HG03575 (cell line): Measurements from ENCODE around the gene CUX1.

Experiments used
- ATAC-seq: cut with Tn5 transposase; IDR thresholded peaks from one replicate; pipeline ENCODE4 v1.9.1; 2021; ENCODE audit not compliant: unreplicated experiment, insufficient number of reproducible peaks, low FRiP score; ENCODE audit errors: extremely low read depth

Gene CUX1

GRCh38 chr7:101941481-101942383 lies 124.3 kb downstream of the CUX1 start:
- no peak for ATAC-seq

- no peak for ATAC-seq
Measured at GRCh38 chr7:101942603-101943210, 125.3 kb downstream of the CUX1 start.

- no peak for ATAC-seq
Measured at GRCh38 chr7:101943306-101943705, 125.9 kb downstream of the CUX1 start.

- ATAC-seq = no peak
Measured at GRCh38 chr7:101943889-101944600, 126.6 kb downstream of the CUX1 start.

GRCh38 chr7:101944611-101945010 lies 127.2 kb downstream of the CUX1 start:
- ATAC-seq = no peak

GRCh38 chr7:101945034-101945758 lies 127.8 kb downstream of the CUX1 start:
- no peak for ATAC-seq

GRCh38 chr7:101947899-101948298 lies 130.5 kb downstream of the CUX1 start:
- no peak for ATAC-seq

GRCh38 chr7:101948650-101949049 lies 131.2 kb downstream of the CUX1 start:
- no peak for ATAC-seq

GRCh38 chr7:101950450-101951119 lies 133.2 kb downstream of the CUX1 start:
- ATAC-seq = no peak

GRCh38 chr7:101951757-101952156 lies 134.3 kb downstream of the CUX1 start:
- ATAC-seq = no peak

GRCh38 chr7:101952355-101953247 lies 135.2 kb downstream of the CUX1 start:
- no peak for ATAC-seq

GRCh38 chr7:101953248-101953819 lies 135.9 kb downstream of the CUX1 start:
- ATAC-seq = no peak

GRCh38 chr7:101954499-101954898 lies 137.1 kb downstream of the CUX1 start:
- ATAC-seq = no peak

GRCh38 chr7:101956130-101956529 lies 138.7 kb downstream of the CUX1 start:
- no peak for ATAC-seq

GRCh38 chr7:101957744-101958525 lies 140.5 kb downstream of the CUX1 start:
- no peak for ATAC-seq

GRCh38 chr7:101959342-101959741 lies 141.9 kb downstream of the CUX1 start:
- no peak for ATAC-seq

- ATAC-seq = no peak
Measured at GRCh38 chr7:101959829-101960228, 142.4 kb downstream of the CUX1 start.
